K562 (cell line): ENCODE data around the gene SLC39A3. TPM values are rescaled to one million over a fixed set of nuclear protein-coding genes. Genes with fewer than 3 reads are reported as not detected.

Experiments
- CC2D1A ChIP-seq: fragments of 450-650 bp; IDR thresholded peaks from 2 replicates; pipeline ENCODE4 v1.6.1; 2017; ENCODE audit warnings: mild to moderate bottlenecking
- CREM ChIP-seq: IDR thresholded peaks from 2 replicates; pipeline ENCODE4 v1.6.1; 2014; ENCODE audit warnings: antibody characterized with exemption, low read depth
- GABPB1 ChIP-seq: sonication (generic); formaldehyde crosslinking; IDR thresholded peaks from 2 replicates; pipeline ENCODE4 v1.8.0; 2022; ENCODE audit warnings: mild to moderate bottlenecking, missing genetic modification reagents
- NFATC3 ChIP-seq: fragments of 450-650 bp; IDR thresholded peaks from 2 replicates; pipeline ENCODE4 v1.6.1; 2017; ENCODE audit warnings: mild to moderate bottlenecking
- SP1 ChIP-seq: sonication (generic); formaldehyde crosslinking; IDR thresholded peaks from 2 replicates; pipeline ENCODE4 v1.8.1; 2022; ENCODE audit warnings: mild to moderate bottlenecking, missing genetic modification reagents
- SUPT5H ChIP-seq: fragments of 450-650 bp; IDR thresholded peaks from 2 replicates; pipeline ENCODE4 v1.6.1; 2016
- TCFL5 ChIP-seq: fragments of 250-450 bp; sonication (Bioruptor Pico); conservative IDR thresholded peaks from 2 replicates; pipeline ENCODE4 v1.6.1; 2021; ENCODE audit warnings: mild to moderate bottlenecking, moderate library complexity, matching md5 sums
- ZFX ChIP-seq: sonication (generic); formaldehyde crosslinking; IDR thresholded peaks from 2 replicates; pipeline ENCODE4 v1.8.0; 2022; ENCODE audit warnings: mild to moderate bottlenecking, missing genetic modification reagents, moderate library complexity
- ZNF766 ChIP-seq: fragments of 200-800 bp; sonication (Bioruptor generic); conservative IDR thresholded peaks from 2 replicates; pipeline ENCODE4 v1.6.1; 2016; ENCODE audit warnings: missing genetic modification characterization, missing compliant biosample characterization
- polyA plus RNA-seq, 8 experiments: library from polyadenylated mRNA; depleted of rRNA in 4 of 8; stranded (reverse) in 5 of 8; unstranded in 3 of 8; fragments of >200 nt; fragmentation: Nextera tagmentation in 2 of 8; fragmentation: Illumina TruSeq in 1 of 8; extraction: Ambion mirVana in 2 of 8; extraction: Trizol in 1 of 8; gene quantifications; 2 replicates each; pipeline versions ENCODE4 v1.2.1 to v1.2.3, GENCODE V29; 2011 to 2014; ENCODE audit warnings: inconsistent platforms in 1 of 8, missing spikeins in 1 of 8
- total RNA-seq, 7 experiments: library from RNA; depleted of rRNA in 6 of 7; stranded (reverse); fragments of >200 nt in 6 of 7; fragmentation: Illumina TruSeq in 2 of 7; extraction: Trizol in 2 of 7; gene quantifications; 2 replicates each; pipeline versions ENCODE4 v1.2.1 to v1.2.3, GENCODE V29; 2011 to 2021; ENCODE audit warnings: low replicate concordance in 1 of 7
- TF ChIP-seq, protein P1 (sequence below), 2 experiments: fragments of 200-800 bp in 1 of 2; sonication (Bioruptor generic) in 1 of 2; sonication (generic) in 1 of 2; formaldehyde crosslinking in 1 of 2; IDR thresholded peaks in 1 of 2; conservative IDR thresholded peaks in 1 of 2; 2 replicates each; pipeline versions ENCODE4 v1.5.0 to v1.6.1; 2016 to 2020; ENCODE audit warnings: missing compliant biosample characterization in 1 of 2, missing genetic modification characterization in 1 of 2, missing genetic modification reagents in 1 of 2
- TF ChIP-seq, protein P2 (sequence below), 2 experiments: fragments of 450-650 bp; formaldehyde crosslinking in 1 of 2; IDR thresholded peaks; 2 replicates each; pipeline versions ENCODE4 v1.4.0 to v1.6.1; 2014 to 2020; ENCODE audit warnings: mild to moderate bottlenecking in 2 of 2, borderline replicate concordance in 1 of 2, low read depth in 1 of 2
- TF ChIP-seq, protein P3 (sequence below): sonication (generic); formaldehyde crosslinking; IDR thresholded peaks from 2 replicates; pipeline ENCODE4 v1.8.1; 2023; ENCODE audit warnings: mild to moderate bottlenecking, missing genetic modification reagents
- TF ChIP-seq, protein P4 (sequence below): fragments of 450-650 bp; formaldehyde crosslinking; IDR thresholded peaks from 2 replicates; pipeline ENCODE4 v1.4.0; 2022; ENCODE audit warnings: mild to moderate bottlenecking, moderate library complexity

The SLC39A3 gene
- total and polyA plus RNA-seq, 9 of the 15 experiments (the other 6 are each of a cell fraction or from before 2014, with no cell fraction given): 2.3 to 215 (median 127) TPM

- no peak for TF ChIP-seq NFATC3
- TF ChIP-seq, protein P1, sequence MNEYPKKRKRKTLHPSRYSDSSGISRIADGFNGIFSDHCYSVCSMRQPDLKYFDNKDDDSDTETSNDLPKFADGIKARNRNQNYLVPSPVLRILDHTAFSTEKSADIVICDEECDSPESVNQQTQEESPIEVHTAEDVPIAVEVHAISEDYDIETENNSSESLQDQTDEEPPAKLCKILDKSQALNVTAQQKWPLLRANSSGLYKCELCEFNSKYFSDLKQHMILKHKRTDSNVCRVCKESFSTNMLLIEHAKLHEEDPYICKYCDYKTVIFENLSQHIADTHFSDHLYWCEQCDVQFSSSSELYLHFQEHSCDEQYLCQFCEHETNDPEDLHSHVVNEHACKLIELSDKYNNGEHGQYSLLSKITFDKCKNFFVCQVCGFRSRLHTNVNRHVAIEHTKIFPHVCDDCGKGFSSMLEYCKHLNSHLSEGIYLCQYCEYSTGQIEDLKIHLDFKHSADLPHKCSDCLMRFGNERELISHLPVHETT (CRISPR knock-in tag; conservative IDR thresholded peaks at IDR 0.05 in 1 of 2, IDR thresholded peaks at IDR 0.05 in 1 of 2): peak in 1 of 2 experiments; percentile 43; a peak in 1 of 4 replicates
- peak; percentile 88 for TF ChIP-seq SP1 (CRISPR knock-in tag)
- TF ChIP-seq, protein P2, sequence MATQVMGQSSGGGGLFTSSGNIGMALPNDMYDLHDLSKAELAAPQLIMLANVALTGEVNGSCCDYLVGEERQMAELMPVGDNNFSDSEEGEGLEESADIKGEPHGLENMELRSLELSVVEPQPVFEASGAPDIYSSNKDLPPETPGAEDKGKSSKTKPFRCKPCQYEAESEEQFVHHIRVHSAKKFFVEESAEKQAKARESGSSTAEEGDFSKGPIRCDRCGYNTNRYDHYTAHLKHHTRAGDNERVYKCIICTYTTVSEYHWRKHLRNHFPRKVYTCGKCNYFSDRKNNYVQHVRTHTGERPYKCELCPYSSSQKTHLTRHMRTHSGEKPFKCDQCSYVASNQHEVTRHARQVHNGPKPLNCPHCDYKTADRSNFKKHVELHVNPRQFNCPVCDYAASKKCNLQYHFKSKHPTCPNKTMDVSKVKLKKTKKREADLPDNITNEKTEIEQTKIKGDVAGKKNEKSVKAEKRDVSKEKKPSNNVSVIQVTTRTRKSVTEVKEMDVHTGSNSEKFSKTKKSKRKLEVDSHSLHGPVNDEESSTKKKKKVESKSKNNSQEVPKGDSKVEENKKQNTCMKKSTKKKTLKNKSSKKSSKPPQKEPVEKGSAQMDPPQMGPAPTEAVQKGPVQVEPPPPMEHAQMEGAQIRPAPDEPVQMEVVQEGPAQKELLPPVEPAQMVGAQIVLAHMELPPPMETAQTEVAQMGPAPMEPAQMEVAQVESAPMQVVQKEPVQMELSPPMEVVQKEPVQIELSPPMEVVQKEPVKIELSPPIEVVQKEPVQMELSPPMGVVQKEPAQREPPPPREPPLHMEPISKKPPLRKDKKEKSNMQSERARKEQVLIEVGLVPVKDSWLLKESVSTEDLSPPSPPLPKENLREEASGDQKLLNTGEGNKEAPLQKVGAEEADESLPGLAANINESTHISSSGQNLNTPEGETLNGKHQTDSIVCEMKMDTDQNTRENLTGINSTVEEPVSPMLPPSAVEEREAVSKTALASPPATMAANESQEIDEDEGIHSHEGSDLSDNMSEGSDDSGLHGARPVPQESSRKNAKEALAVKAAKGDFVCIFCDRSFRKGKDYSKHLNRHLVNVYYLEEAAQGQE (IDR thresholded peaks at IDR 0.05; ENCODE audit: borderline replicate concordance): no peak
- TF ChIP-seq, protein P2 (CRISPR knock-in tag; IDR thresholded peaks at IDR 0.05; ENCODE audit: low read depth): peak; percentile 78
- peak; percentile 39; the same call in 1 of the 2 replicates for TF ChIP-seq GABPB1
- TF ChIP-seq, protein P3, sequence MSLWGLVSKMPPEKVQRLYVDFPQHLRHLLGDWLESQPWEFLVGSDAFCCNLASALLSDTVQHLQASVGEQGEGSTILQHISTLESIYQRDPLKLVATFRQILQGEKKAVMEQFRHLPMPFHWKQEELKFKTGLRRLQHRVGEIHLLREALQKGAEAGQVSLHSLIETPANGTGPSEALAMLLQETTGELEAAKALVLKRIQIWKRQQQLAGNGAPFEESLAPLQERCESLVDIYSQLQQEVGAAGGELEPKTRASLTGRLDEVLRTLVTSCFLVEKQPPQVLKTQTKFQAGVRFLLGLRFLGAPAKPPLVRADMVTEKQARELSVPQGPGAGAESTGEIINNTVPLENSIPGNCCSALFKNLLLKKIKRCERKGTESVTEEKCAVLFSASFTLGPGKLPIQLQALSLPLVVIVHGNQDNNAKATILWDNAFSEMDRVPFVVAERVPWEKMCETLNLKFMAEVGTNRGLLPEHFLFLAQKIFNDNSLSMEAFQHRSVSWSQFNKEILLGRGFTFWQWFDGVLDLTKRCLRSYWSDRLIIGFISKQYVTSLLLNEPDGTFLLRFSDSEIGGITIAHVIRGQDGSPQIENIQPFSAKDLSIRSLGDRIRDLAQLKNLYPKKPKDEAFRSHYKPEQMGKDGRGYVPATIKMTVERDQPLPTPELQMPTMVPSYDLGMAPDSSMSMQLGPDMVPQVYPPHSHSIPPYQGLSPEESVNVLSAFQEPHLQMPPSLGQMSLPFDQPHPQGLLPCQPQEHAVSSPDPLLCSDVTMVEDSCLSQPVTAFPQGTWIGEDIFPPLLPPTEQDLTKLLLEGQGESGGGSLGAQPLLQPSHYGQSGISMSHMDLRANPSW: no peak
- TF ChIP-seq ZNF766 (CRISPR knock-in tag): peak; percentile 79; the same call in 1 of the 2 replicates
- peak; percentile 92; the same call in 1 of the 2 replicates for TF ChIP-seq CC2D1A
- TF ChIP-seq SUPT5H: peak; percentile 72
- peak; percentile 88 for TF ChIP-seq ZFX (CRISPR knock-in tag)
- TF ChIP-seq, protein P4, sequence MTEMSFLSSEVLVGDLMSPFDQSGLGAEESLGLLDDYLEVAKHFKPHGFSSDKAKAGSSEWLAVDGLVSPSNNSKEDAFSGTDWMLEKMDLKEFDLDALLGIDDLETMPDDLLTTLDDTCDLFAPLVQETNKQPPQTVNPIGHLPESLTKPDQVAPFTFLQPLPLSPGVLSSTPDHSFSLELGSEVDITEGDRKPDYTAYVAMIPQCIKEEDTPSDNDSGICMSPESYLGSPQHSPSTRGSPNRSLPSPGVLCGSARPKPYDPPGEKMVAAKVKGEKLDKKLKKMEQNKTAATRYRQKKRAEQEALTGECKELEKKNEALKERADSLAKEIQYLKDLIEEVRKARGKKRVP (CRISPR knock-in tag): 0 out of 2 replicates have a peak, but pooled peaks have one; percentile 11
- peak; percentile 88 for TF ChIP-seq CREM
- no peak for TF ChIP-seq TCFL5 (CRISPR knock-in tag)
Observed at GRCh38 chr19:2785244-2785997, 45.6 kb upstream of the SLC39A3 start, which contains the start of gene THOP1 (continued).
